Stimulated activated CD4-positive, alpha-beta T cell treated with anti-CD3 and anti-CD28 coated beads, Interleukin-4, amount 100 ng/mL, for 24 hours (primary cell): ENCODE results near the gene ZNF512B.
"Not testable (repeated sequence)": the region's sequence is repeated elsewhere in the genome, so short reads cannot be mapped to it uniquely, and the experiment has no call there.

ENCODE experiments used
- DNase-seq: peaks from one replicate; pipeline ENCODE4 v3.0.0-alpha.2; 2020

The ZNF512B gene

DNA sequence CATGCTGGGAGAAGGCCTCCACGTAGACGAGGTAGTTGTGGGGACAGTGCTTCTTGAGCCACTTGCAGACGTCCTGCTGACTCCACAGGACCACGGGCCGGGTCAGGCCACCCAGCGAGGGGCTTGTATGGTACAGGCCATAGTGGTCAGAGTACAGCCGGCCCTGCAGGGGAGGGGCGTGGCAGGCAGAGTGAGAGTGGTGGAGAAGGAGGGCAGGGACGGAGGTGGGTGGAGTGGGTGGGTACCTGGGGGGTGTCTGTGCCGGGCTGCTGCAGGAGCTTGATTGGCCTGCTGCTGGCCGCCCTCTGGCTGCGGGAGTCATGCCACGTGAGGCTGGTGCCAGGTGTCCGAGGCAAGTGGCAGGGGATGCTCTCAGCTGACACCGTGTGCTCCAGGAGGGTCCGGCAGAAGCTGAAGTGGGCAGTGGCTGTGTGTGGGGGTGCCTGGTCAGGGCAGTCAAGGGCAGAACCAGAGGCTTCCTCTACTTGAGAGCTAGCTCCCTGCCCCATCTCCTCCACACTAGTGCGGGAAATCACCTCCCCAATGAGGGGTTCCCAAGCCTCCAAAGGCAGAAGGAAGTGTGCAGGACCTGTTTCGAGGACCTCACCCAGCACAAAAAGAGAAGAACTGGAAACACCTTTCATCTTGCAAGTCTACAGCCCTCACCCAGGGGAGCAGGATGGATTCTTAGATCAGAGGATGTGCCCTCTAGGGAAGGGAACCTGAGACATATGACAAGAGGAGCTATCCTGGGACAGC, 7.4 kb upstream of the ZNF512B start:
- no peak for DNase-seq

DNA sequence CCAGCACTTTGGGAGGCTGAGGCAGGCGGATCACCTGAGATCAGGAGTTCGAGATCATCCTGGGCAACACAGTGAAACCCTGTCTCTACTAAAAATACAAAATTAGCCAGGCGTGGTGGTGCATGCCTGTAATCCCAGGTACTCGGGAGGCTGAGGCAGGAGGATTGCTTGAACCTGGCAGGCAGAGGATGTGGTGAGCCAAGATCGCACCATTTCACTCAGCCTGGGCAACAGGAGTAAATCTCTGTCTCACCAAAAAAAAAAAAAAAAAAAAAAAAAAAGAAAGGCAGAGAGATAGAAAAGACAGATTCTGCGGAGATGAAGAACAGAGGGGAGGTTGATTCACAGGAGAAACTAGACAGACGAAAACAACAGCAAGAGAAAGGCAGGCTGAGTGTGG, 6.8 kb upstream of the ZNF512B start:
- DNase-seq = not testable (repeated sequence)

DNA sequence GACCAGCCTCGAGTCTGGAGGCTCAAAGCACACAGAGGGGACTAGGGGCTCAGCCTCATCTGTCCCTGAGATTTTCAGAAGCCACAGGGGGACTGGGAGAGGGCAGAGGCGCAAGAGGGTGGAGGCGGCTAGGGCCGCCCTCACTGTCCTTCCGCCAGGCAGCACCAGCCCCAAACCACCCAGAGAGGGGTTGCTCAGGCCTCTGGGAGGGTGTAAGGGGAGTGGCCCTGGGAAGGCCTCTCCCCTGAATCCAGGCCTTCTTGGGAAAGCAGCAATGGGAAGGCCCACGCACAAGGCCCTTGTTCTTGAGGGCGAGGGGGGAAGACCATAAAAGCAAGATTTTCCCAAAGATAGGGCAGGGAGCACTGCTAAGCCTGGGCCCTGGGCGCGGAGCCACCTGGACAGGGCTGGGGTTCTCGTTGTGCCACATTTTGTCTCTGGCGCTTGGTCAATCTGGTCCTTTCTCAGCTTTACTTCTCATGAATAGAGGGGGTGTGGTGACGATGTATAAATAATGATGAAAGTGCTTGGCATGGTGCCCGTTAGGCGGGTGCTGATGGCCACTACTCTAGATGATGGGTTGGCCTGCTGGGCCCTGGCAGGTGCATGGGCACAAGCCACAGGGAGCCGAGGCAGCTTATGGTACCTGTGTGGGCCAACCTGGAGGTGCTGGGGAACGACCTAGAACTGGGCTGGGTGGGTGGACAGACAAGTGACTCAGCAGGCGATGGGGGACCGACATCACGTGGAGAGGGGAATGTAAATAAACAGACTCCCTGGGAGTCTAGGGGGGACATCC, 4.9 kb upstream of the ZNF512B start:
- DNase-seq = no peak

DNA sequence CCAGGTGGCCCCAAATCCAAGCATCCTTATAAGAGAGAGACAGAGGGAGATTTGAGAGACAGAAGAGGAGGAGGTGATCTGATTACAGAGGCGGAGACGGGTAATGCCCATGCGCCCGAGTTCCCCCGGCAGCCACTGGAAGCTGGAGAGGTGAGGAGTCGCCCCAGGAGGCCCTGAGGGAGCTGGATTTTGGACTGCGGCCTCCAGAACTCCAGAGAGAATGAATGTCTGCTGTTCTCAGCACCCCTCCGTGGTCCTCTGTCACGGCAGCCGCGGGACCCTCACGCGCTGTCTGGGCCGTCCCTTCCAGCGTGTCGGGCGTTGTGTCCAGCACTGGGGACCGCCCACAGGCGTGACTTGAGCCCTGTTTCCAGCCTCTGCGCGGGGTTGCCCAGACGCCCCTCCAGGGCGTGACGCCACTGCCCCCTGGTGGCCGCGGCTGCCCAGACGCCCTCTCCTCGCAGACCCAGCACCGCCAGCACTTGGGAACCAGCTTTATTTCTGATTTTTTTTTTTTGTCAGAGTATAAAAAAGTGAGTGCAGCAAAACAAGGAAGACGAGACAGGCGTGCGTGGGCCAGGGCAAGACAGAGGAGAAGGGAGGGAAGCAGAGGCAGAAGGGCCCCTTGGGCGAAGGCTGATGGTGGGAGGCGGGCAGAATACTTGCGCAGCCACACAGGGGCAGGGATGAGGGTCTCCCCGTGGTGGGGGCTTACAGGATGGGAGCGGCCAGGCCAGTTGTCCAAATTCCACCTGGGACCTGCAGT, 4.1 kb upstream of the ZNF512B start:
- peak; percentile 78 for DNase-seq

DNA sequence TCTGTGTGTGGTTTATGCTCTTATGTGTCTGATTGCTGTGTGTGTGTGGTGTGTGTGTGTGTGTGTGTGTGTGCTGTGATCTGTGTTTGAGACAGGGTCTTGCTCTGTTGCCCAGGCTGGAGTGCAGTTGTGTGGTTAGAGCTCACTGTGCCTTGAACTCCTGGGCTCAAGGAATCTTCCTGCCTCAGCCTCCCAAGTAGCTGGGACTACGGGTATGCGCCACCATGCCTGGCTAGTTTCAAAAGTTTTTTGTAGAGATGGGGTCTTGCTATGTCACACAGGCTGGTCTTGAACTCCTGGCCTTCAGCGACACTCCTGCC, 3.4 kb upstream of the ZNF512B start:
- no peak for DNase-seq

DNA sequence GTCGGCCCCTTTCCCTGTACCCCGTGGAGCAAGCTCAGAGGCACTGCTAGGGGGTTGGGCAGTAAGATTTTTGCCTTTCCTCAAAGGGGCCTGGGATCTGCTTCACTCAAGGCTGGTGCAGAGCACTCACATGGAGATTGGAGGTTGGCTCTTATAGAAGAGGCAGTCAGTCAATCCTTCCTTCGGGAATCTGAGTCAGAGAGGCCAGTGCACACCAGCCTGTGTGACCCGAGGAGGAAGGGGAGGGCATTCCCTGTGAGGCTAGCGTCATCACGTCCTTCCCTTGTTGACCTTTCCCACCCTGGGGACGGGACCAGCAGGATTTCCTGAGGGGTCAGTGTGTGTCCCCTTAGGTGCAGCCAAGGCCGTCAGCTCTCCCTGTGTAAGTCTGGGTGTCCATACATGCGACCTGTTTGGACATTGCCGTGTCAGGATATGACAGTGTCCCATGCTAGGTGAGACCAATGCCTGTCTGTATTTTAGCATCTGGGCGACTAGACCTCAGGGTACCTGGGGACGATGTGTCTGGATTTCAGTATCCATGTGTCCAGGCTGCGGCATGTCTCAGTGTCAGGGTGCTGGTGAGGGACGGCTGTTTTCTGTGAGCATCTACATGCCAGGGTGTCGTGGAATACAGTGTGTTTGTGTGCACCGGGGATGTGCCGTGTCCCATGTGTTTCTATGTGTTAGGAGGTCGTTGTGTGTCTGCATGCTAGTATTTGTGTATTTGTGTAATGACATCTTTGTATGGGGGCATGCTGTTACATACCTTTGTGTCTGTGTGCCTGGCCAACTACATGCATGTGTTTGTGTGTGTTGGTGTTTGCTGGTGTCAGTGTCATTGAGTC, 2.8 kb upstream of the ZNF512B start:
- DNase-seq = no peak

DNA sequence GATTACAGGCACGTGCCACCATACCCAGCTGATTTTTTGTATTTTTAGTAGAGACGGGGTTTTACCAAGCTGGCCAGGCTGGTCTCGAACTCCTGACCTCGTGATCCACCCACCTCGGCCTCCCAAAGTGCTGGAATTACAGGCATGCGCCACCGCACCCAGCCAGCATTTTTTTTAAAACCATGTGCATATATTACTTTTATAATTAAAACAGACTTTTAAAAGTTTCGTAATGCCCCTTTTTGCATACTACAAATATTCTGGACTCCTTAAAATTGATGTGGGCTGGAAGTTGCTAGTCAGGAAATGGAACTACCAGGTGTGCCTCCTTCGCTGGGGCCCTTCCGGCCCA, 2.2 kb upstream of the ZNF512B start:
- not testable (repeated sequence) for DNase-seq

DNA sequence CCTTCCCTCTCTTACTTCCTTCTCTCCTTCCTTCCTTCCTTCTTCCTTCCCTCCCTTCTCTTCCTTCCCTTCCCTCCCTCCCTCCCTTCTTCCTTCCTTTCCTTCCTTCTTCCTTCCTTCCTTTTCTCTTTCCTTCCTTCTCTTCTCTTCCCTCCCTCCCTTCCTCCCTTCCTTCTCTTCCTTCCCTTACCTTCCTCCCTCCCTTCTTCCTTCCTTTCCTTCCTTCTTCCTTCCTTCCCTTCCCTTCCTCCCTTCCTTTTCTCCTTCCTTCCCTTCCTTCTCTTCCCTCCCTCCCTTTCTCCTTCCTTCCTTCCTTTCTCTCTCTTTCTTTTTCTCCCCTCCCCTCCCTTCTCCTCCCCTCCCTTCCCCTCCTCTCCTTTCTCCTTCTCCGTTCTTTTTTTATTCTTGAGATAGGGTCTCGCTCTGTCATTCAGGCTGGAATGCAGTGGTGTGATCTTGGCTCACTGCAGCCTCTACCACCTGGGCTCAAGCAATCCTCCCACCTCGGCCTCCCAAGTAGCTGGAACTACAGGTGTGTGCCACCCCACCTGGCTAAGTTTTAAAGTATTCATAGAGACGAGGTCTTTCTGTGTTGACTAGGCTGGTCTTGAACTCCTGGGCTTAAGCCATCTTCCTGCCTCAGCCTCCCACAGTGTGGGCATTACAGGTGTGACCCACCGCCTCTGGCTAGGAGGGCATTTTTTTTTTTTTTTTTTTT, 1.1 kb upstream of the ZNF512B start:
- DNase-seq = no peak

DNA sequence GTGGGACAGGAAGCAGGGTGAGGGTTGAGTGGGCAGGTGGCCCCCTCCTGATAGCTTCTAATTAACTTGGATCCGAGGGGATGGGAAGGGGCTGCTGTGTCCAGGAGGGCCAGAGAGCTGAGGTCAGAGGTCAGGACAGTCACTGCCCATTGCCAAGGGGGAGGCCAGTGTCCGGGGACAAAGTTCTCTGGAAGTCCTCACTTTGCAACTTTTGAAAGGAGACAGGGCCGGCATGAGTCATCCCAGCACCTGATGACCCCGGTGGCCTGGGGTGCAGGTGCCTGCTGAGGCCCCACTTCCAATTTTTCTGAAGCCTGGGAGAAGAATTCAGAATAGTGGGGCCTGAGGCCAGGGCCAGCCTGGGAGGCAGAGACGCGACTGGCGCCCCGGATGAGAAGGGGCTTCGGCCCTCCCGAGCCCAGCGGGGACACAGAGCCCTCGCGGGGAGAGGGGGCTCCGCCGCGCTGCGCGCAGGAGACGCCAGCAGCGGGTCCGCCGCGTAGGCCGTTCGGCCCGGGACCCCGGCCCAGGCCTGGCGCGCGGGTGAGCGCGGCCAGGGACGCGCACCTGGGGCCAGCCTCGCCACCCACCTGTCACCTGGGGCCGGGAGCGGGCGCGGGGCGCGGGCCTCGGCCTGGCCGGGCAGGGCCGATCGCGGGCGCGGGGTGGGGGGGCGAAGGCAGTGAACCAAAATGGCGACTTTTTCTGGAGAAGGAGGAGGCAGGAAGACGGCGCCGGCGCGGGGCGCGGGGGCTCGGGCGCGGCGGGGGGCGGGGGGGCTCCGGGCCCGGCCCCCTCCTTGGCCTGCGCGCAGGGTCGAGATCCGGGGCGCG, 586 bp downstream of the ZNF512B start:
- DNase-seq = peak; percentile 40

DNA sequence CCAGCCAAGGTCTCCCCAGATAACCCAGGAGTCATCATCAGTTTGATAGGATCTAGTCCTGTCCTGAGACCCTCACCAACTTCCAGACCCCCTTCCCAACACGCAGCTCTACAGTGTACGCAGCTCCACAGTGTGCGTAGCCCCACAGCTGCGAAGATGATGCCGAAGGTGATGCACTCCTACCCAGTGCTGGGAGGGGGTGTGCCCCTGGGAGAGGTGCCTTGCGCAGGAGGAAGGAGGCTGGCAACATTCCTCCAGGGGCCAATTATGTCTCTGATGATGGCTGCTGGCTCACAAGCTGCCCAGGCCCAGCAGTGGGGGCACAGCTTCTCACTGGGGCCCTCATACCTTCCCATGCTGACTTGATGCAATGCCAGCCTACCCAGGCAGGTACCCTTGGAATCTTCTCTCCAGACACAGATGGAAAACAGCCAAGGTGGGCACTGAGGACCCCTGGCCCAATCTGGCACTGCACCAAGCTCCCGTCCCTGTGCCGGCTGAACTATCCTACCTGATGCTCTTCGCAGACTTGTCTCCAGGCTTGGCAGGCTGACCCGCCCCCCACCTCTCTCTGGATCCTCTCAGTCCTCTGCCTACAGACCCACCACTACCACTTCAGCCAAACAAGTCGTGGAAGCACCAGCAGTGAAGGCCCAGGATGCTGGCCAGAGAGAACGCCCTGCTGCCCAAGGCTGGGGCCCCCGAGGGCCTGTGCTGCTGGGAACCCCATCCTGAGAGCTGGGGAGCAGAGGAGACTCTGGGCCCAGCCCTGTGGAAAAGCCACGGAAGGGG, 1.4 kb downstream of the ZNF512B start:
- no peak for DNase-seq

DNA sequence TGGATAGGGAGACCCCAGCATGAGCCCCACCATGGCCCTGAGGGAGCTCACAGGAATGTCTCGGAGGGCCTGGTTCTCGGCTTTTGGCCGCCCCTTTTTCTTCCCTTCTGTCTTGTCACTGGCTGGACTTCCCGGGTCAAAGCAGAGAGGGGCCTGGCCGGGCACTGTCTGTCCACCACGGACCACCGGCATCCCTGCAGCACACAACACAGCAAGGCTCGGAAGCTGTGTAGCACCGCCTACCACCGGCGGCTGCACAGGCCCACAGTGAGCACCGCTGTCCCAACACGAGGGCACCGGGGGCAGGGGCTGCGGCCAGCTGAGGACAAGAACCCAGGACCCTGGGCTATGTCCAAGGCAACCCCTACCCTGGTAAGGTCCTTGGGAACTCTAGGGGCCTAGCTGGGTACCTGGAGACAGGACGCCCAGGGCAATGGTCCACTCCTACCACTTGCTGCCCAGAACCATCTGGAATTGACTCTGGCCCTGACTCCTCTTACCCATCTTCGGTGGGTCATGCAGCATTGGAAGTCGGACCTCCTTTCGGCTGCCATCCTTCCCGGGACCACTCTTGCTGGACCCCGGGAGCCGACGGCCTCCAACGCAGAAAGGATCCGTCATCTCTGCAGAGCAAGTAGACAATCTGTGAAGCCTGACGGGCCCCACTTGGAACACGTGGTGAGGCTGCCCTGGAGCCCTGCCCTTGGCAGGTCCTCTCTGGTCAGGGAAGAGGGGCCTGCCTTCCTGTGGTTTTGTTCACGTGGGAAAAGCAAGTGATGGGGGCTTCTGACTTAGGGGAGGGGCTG, 2.2 kb downstream of the ZNF512B start:
- no peak for DNase-seq

DNA sequence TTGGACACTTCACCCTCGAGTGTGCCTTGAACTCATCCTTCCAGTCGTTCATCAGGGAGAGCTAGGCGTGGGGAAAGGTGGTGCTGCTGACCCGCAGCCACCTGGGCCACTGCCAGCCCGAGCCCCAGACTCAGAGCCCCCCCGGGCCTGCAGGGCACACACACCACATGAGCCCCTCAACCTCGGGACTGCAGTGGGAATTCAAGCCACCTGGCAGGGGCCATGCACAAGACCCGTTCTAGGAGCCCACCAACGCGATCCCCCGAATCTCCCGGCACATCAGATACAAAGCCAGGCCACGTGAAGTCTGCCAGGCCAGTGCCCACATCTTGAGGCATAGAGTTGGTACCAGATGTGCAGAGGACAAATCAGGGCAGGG, 2.8 kb downstream of the ZNF512B start:
- no peak for DNase-seq

DNA sequence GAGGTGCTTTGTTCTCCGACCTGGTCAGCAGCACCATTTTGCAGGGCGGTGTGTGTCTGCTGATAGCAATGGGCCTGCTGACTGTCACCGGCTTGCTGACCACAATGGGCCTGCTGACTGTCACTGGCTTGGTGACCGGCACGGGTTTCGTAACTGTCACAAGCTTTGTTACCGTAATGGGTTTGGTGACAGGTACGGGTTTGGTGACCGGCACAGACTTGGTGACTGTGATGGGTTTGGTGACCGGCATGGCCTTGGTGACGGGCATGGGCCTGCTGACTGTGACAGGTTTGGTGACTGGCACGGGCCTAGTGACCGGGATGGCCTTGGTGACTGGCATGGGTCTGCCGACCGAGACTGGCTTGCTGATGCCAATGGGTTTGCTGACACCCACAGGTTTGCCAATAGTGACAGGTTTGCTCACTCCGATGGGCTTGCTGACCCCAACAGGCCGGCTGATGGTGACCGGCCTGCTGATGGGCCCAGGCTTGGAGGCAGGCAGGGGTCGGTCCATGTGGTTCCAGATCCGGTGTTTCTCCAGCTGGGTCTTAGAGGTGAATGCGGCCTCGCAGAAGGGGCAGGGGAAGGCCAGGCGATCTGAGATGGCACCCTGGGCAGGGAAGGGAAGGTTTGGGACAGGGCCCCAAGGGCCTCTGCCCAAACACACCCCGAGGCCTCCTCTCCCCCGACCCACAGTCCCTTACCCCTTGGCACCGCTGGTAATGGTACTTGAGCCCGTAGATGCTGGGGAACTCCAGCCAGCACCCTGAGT, 3.4 kb downstream of the ZNF512B start:
- no peak for DNase-seq

DNA sequence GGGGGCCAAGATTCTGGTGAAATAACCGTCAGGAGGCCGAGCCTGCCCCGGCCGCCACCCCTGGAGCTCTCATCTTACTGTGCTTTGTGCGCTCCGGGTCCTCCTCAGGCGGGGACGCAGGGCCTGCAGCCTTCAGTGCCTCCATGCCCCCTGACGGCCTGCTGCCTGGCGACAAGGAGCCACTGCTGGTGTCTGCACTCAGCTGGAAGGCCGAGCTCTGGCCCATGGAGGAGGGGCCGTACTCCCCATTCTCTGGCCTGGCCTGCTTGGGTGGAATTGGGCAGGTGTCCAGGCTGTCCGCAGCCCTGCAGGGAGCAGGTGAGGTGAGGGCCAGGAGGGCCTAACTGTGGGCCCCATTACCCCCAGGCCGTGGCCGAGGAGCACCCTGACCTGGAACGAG, 5.3 kb downstream of the ZNF512B start:
- DNase-seq = no peak

DNA sequence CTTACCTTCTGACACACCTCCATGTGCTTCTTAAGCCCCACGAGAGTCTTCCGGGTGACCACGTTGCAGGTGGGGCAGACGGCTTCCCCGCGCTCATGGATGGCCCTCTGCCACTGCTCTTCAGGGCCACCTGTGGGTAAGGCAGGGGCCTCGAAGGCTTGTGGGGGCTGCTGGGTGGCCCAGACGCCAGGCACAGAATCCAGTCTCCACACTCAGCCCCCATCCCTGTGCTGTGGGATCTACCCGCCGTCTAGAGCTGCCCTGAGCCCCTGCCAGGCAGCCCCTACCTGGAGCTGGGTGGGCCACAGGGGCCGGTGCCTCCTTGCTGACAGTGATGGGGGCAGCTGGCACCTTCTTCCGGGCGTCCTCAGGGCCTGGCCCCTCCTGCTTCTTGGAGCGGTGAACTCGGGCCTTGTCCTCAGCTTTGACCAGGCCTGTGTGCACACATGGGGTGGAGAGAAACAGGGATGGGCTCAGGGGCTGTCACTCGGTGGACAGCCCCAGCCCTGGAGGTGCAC, 5.9 kb downstream of the ZNF512B start:
- DNase-seq = no peak

DNA sequence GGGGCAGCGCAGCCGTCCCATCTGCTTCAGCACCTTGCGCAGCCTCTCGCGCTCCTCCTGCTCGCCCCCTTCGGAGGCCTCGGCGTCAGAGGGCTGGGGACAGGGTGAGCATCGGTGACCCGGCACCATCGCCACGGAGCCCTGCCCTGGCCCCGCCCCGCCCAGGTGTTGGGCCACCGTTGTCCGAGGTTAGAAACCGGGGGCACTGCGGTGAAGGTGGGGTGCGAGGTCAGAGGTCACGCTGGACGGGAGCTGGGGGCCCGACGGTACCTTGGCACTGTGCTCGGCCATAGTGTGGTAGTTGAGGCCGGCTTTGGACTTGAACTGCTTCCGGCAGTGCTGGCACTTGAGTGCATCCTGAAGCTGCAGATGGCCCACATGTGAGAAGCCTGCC, 6.4 kb downstream of the ZNF512B start:
- no peak for DNase-seq

DNA sequence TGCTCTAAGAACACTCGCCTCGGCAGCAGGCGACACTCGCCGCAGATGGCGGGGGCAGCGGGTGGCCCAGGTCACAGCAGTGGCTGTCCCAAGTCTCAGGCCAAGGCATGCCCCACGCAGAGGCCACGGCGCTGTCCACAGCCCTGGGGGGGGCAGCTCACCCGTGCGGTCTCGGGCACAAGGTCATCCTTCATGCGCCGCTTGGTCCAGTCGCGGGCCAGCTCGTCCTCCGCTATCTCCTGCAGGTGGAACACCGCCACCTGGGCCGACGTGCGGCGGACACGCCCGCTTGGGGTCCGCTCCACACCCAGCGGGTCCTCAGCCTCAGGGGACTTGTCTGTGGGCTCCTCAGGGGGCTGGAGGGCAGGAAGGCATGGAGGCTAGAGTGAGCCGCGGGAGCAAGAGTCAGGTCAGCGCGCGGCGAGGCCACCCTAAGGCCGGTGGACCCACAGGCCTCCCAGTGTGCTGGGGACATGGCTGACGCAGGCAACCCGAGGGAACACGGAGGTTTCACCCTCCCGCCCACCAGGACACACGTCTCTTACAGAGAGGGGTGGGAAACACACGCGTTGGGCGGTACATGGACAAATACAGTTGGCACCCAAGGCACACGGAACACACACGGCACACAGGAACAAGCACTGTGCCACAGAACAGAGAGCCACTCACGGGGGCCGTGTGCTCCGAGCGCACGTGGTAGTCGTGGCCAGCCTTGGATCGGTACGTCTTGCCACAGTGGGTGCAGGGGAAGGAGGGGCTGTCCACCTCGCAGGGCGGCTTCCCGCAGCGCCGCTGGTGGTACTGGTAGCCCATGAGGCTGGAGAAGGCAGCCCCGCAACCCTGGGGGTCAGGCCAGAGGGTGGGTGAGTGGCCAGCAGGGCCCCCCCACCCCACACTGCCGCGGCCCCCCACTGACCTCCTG, 7.0 kb downstream of the ZNF512B start:
- no peak for DNase-seq
